PC-3 (cell line): ENCODE data around the gene CD82.

Experiments used
- EZH2 ChIP-seq: fragments of 300-600 bp; sonication (generic); IDR thresholded peaks from one replicate; pipeline ENCODE4 v1.6.1; 2017; ENCODE audit warnings: antibody characterized with exemption, mild to moderate bottlenecking, low read length; ENCODE audit not compliant: unreplicated experiment
- EZH2phosphoT487 ChIP-seq: fragments of 300-600 bp; sonication (generic); IDR thresholded peaks from 2 replicates; pipeline ENCODE4 v1.6.1; 2018; ENCODE audit warnings: mild to moderate bottlenecking, antibody characterized with exemption, low read length, borderline replicate concordance
- TF ChIP-seq, protein P1 (sequence below): fragments of 300-600 bp; sonication (generic); conservative IDR thresholded peaks from 2 replicates; pipeline ENCODE4 v1.5.1; 2017; ENCODE audit warnings: antibody characterized with exemption, low read depth, mild to moderate bottlenecking, low read length

DNA sequence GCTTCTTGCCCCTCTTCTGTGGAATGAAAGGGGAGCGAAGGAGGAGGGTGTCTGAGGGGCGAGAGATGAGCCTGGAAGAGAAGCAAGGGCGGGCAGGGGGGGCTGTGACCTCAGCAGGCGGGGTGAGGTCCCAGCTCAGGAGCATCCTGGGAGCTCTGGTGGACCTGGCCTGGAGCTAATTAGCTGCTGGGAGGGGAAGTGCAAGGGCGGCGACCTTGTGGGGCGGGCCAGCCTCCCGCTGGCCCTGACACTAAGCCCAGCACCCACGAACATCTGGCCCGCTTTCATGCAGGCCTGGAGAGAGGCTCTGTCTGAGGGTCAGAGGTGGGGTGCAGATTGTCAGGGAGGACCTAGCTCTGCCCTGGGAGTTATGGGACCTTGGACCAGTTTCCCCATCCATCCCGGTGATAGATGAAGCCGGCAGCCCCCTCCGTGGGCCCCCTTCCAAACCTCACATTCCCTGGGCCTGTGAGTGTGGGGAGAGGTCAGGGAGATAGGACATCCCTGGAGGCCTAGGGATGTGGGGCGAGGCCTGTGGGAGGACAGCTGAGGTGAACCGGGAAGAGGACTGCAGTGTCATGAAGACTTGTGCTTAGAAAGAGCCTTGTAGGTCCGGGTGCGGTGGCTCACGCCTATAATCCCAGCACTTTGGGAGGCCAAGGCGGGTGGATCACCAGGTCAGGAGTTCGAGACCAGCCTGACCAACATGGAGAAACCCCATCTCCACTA, 28.5 kb upstream of the CD82 start:
- TF ChIP-seq, protein P1, sequence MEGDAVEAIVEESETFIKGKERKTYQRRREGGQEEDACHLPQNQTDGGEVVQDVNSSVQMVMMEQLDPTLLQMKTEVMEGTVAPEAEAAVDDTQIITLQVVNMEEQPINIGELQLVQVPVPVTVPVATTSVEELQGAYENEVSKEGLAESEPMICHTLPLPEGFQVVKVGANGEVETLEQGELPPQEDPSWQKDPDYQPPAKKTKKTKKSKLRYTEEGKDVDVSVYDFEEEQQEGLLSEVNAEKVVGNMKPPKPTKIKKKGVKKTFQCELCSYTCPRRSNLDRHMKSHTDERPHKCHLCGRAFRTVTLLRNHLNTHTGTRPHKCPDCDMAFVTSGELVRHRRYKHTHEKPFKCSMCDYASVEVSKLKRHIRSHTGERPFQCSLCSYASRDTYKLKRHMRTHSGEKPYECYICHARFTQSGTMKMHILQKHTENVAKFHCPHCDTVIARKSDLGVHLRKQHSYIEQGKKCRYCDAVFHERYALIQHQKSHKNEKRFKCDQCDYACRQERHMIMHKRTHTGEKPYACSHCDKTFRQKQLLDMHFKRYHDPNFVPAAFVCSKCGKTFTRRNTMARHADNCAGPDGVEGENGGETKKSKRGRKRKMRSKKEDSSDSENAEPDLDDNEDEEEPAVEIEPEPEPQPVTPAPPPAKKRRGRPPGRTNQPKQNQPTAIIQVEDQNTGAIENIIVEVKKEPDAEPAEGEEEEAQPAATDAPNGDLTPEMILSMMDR = no peak
- TF ChIP-seq EZH2 = no peak
- TF ChIP-seq EZH2phosphoT487 = no peak
